Measurements from ENCODE around the gene OCEL1.
"Not testable (repeated sequence)": the region's sequence is repeated elsewhere in the genome, so short reads cannot be mapped to it uniquely, and the experiment has no call there.

OCEL1 gene

DNA sequence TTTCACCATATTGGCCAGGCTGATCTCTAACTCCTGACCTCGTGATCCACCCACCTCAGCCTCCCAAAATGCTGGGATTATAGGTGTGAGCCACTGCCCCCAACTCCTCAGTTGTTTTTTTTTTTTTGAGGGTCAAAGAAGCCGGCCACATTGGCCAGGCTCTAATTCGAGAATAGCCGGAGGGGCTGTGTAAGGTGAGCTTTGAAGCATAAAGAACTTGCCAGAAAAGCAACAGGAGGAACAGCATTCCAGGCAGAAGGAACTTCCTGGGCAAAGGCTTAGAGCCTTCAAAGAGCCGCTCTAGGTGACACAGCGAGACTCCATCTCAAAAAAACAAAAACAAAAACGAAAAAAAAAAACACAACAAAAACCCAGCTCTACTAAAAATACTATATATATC is 40.0 kb downstream of the OCEL1 start:
- no peak for DNase-seq

DNA sequence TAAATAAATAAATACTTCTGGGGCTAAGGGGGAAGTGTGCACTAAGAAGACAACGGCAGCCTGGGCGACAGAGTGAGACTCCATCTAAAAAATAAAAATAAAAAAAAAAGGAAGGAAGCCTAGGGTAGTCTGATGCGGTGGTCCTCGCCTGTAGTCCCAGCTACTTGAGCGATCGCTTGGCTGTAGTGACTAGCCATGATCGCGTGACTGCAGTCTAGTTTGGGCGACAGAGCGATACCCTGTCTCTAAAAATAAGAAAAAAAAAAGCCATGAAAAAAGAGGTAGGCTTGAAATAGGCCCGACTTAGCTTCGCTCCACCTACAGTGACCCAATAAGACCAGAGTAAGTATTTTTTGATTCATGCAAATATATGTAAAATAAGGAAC is 40.6 kb downstream of the OCEL1 start:
- DNase-seq, result no peak

DNA sequence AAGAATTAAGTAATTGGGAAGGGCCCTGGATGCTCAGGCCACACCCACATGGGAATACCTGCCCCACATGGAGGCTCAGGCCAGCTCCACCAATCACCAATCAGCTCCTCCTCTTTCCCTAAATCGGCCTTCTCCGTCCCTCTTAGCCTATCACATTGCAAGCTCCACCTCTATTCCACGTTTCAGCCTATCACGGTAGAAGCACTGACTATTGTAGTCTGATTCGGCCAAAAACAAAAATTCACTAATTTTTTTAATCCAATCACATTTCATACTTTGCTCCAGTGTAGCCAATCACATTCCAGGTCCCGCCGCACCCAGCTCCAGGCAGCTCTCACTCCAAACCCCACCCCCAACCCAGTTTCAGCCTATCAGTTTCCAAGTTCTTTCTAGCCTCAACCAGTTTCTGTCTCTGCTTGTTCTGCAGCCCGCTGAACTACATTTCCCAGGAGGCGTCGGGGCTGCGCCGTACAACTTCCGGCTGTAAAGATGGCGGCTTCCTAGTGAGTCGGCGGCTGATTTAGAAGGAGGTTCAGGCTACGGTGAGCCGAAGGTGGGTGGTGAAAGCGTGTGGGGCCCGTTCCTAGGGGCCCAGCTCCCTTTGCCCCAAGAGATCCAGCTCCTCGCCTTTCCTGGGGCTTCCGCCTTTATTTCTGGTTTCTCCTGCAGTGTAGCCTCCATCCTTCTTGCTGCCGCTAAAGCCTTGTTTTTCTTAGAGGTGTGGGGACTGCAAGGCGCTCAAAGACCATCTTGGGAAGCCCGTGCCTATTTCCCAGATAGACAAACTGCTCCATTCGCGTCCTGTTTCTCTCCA is 41.2 kb downstream of the OCEL1 start, which contains the start of gene BABAM1:
TSS of gene BABAM1 (plus strand) at position 469 of the 814 bp plus-strand sequence. CDS start 1,364 bp downstream, outside the sequence.
- peak; percentile 99 to 100 for DNase-seq

DNA sequence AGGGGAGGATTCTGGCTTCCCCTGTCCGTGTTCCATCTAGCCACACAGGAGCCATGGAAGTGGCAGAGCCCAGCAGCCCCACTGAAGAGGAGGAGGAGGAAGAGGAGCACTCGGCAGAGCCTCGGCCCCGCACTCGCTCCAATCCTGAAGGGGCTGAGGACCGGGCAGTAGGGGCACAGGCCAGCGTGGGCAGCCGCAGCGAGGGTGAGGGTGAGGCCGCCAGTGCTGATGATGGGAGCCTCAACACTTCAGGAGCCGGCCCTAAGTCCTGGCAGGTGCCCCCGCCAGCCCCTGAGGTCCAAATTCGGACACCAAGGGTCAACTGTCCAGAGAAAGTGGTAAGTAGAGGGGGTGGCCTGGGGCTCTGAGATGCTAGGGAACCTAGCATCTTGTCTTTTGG is 42.7 kb downstream of the OCEL1 start:
- DNase-seq, result no peak

DNA sequence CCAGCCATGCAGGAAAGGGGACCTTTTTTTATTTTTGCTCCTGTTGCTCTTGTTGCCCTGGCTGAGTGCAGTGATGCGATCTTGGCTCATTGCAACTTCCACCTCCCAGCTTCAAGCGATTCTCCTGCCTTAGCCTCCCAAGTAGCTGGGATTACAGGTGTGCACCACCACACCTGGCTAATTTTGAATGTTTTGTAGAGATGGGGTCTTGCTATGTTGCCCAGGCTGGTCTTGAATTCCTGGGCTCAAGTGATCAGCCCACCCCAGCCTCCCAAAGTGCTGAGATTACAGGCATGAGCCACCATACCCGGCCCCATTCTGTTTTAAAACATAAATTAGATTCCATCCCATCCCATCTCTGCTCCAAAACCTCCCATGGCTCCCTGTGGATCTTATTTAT is 48.9 kb downstream of the OCEL1 start:
- DNase-seq, result not testable (repeated sequence)

DNA sequence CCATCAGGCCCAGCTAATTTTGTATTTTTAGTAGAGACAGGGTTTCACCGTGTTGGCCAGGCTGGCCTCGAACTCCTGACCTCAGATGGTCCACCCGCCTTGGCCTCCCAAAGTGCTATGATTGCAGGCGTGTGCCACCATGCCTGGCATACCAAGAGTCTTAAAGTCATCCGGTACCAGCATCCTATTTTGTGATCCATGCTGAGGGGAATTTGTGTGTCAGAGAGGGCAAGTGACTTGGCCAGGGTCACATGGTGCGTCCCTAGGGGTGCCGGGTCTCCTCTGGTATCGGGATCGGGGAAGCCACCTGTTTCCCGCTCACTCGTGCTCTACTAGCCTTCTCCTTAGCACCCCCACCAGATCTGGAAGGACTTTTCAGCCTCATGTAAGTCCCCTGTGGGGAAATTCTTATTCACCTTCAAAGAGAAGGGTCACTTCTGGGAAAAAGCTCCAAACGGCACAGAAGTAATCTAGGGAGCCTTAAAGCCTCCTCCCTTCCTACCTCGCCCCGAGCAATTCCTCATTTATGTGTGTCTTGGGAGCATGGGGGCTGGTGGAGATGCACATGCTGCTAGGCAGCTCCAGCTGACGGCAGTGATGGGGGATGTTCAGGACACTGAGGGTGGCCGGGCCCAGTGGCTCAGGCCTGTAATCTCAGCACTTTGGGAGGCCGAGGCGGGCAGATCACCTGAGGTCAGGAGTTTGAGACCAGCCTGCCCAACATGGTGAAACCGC is 49.6 kb downstream of the OCEL1 start:
- no peak for DNase-seq
